ENCODE results near the gene PTPRO. TPM values are rescaled to one million over a fixed set of nuclear protein-coding genes. Genes with fewer than 3 reads are reported as not detected.
A peak's percentile ranks its signal among the peaks of the same experiment; 100 is the strongest.

PTPRO gene
- polyA plus RNA-seq, 1 experiment = 0.10 TPM

DNA sequence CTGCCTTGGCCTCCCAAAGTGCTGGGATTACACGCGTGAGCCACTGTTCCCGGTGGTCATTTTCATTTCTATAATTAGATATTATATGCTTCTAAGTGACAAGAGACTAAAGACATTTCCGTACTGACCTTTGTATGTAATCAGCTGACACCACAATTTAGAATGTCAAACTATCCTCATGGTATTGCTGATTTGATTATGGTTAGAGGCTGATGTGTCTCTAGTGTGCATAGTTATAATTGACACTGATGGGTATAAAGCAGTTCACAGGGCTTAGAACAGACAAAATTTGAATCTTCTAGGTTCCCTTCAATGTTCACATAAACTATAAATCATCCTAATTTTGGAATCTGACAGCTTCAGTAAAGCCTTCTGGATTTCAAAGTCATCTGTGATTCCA lies 192.7 kb downstream of the PTPRO start:
- POLR2A ChIA-PET = no interaction called here
- DNase-seq (ENCODE audit: low read depth, low spot score) = no peak
- Histone ChIP-seq H3K9me3 (ENCODE audit: control insufficient read depth, insufficient read depth, low read length) (no peaks in the 10 kb centered on the region), H3K4me3 (ENCODE audit: low read depth, low read length) (no peak overlapping the region), H3K27me3 (ENCODE audit: control insufficient read depth, insufficient read depth, low read length) (peaks cover 6% of the 10 kb centered on the region), H3K27ac (ENCODE audit: low read depth, low read length) (no peak overlapping the region)
- no peak for TF ChIP-seq CTCF (IDR thresholded peaks at IDR 0.05; ENCODE audit: low read depth, low read length)
- CTCF ChIA-PET = interaction anchor here (0.9 to 1.6 kb wide), 2 partner anchors 8 to 11 kb away, joined by 3 to 7 read pairs; no protein-coding TSS in a partner anchor

GRCh38 chr12:15520083-15520482 lies 197.8 kb downstream of the PTPRO start:
- H3K9me3 ChIP-seq (ENCODE audit: control insufficient read depth, insufficient read depth, low read length) = no peaks in the 10 kb centered on the region

GRCh38 chr12:15520844-15521243 lies 198.5 kb downstream of the PTPRO start:
- POLR2A ChIA-PET = no interaction called here
- DNase-seq (ENCODE audit: low read depth, low spot score) = no peak
- Histone ChIP-seq H3K9me3 (ENCODE audit: control insufficient read depth, insufficient read depth, low read length) (no peaks in the 10 kb centered on the region), H3K4me3 (ENCODE audit: low read depth, low read length) (no peak overlapping the region), H3K27me3 (ENCODE audit: control insufficient read depth, insufficient read depth, low read length) (peaks cover 6% of the 10 kb centered on the region), H3K27ac (ENCODE audit: low read depth, low read length) (no peak overlapping the region)
- no peak for TF ChIP-seq CTCF (IDR thresholded peaks at IDR 0.05; ENCODE audit: low read depth, low read length)
- CTCF ChIA-PET = interaction anchor here (1.1 to 1.9 kb wide), 4 partner anchors 12 to 245 kb away, joined by 3 to 21 read pairs (median 6); no protein-coding TSS in a partner anchor

More at GRCh38 chr12:15520083-15520482, 197.8 kb downstream of the PTPRO start:
- TF ChIP-seq CTCF (IDR thresholded peaks at IDR 0.05; ENCODE audit: low read depth, low read length) = no peak
- Histone ChIP-seq H3K27ac (ENCODE audit: low read depth, low read length) (no peak overlapping the region), H3K4me3 (ENCODE audit: low read depth, low read length) (no peak overlapping the region), H3K27me3 (ENCODE audit: control insufficient read depth, insufficient read depth, low read length) (peaks cover 6% of the 10 kb centered on the region)
- POLR2A ChIA-PET = no interaction called here
- CTCF ChIA-PET = interaction anchor here (1.5 to 1.9 kb wide), 2 partner anchors 14 to 244 kb away, joined by 3 to 21 read pairs; no protein-coding TSS in a partner anchor
- no peak for DNase-seq (ENCODE audit: low read depth, low spot score)

- CTCF ChIA-PET = interaction anchor here (0.6 to 1.6 kb wide), 9 partner anchors 8 to 248 kb away, joined by 3 to 20 read pairs (median 3); no protein-coding TSS in a partner anchor
- DNase-seq (ENCODE audit: low read depth, low spot score) = no peak
- TF ChIP-seq CTCF (IDR thresholded peaks at IDR 0.05; ENCODE audit: low read depth, low read length) = peak; percentile 58
- H3K9me3 ChIP-seq (ENCODE audit: control insufficient read depth, insufficient read depth, low read length) = no peaks in the 10 kb centered on the region
- POLR2A ChIA-PET = no interaction called here
- no peak overlapping the region for H3K27ac ChIP-seq (ENCODE audit: low read depth, low read length)
- H3K4me3 ChIP-seq (ENCODE audit: low read depth, low read length) = no peak overlapping the region
- H3K27me3 ChIP-seq (ENCODE audit: control insufficient read depth, insufficient read depth, low read length) = peaks cover 8% of the 10 kb centered on the region
Observed at GRCh38 chr12:15522574-15523187, 200.4 kb downstream of the PTPRO start.

DNA sequence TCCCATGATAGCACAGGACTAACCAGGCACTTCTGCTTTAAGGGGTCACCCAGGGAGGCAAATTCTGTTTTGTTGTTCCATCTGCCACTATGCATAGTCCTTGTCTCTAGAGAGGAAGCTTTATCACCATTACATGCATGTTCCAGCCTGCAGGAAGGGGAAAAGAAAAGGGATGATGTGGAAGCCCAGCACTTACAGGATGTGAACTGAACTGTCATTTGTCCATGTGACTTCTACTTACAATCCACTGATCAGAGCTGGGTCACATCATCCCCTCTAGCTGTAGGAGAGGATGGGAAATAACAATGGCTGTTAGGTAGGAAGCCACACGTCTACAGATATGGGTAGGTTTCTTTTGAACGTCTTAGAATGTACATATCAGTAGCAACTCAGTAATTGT lies 203.1 kb downstream of the PTPRO start:
- no peak overlapping the region for H3K4me3 ChIP-seq (ENCODE audit: low read depth, low read length)
- TF ChIP-seq CTCF (IDR thresholded peaks at IDR 0.05; ENCODE audit: low read depth, low read length) = no peak
- no peak overlapping the region for H3K27ac ChIP-seq (ENCODE audit: low read depth, low read length)
- H3K9me3 ChIP-seq (ENCODE audit: control insufficient read depth, insufficient read depth, low read length) = no peaks in the 10 kb centered on the region
- ChIA-PET POLR2A (no interaction called here), CTCF (interaction anchor here (1.2 to 4.6 kb wide), 2 partner anchors 59 to 249 kb away, joined by 8 to 39 read pairs; no protein-coding TSS in a partner anchor)
- H3K27me3 ChIP-seq (ENCODE audit: control insufficient read depth, insufficient read depth, low read length) = peaks cover 2% of the 10 kb centered on the region
- DNase-seq (ENCODE audit: low read depth, low spot score) = no peak

Measured in AG04450 (cell line).